Endothelial cell of umbilical vein (primary cell): ENCODE results near the gene FTSJ3. TPM values are rescaled to one million over a fixed set of nuclear protein-coding genes. Genes with fewer than 3 reads are reported as not detected.

Experiments
- BruUV-seq: library from RNA; stranded (reverse); fragments of 400-500 nt; replicated peaks from 2 replicates; lab custom pipeline; 2021; lab: Mats Ljungman, UMichigan
- CTCF ChIA-PET: fragments of 300-600, 350-600 bp; sonication (Branson Sonifier 250); formaldehyde crosslinking; loops from one replicate; lab custom pipeline; 2021; ENCODE audit warnings: antibody characterized with exemption, inconsistent platforms; lab: Charles Lee
- POLR2A ChIA-PET: fragments of 300-600, 350-600 bp; sonication (Branson Sonifier 250); formaldehyde crosslinking; loops from one replicate; lab custom pipeline; 2021; ENCODE audit warnings: antibody characterized with exemption, inconsistent platforms; lab: Charles Lee
- DNase-seq: peaks from one replicate; pipeline ENCODE4 v3.0.0-alpha.2; 2011; ENCODE audit warnings: low read depth, low spot score
- FAIRE-seq: peaks from 2 replicates; lab custom pipeline; 2011; peaks lifted over from hg19 to GRCh38; lab: Jason Lieb, UNC
- H2AFZ ChIP-seq: 2 replicates; pipeline ENCODE4 v1.6.0; 2012; ENCODE audit warnings: low read depth, low read length, control low read depth, inconsistent platforms
- H3K27ac ChIP-seq: 2 replicates; pipeline ENCODE4 v1.5.1; 2011; ENCODE audit warnings: low read depth, mild to moderate bottlenecking, control low read depth, low read length, moderate library complexity; ENCODE audit not compliant: insufficient read depth
- H3K27me3 ChIP-seq, 2 experiments: 2 replicates each; pipeline versions ENCODE4 v1.6.0 to v1.6.1; 2011; ENCODE audit warnings: low read length in 2 of 2, mixed read lengths in 1 of 2; ENCODE audit not compliant: control insufficient read depth in 2 of 2, insufficient read depth in 2 of 2
- H3K36me3 ChIP-seq, 2 experiments: 2 replicates in 1 of 2; 3 replicates in 1 of 2; pipeline ENCODE4 v1.5.1; 2011; ENCODE audit warnings: low read length in 2 of 2, mild to moderate bottlenecking in 1 of 2, moderate library complexity in 1 of 2; ENCODE audit not compliant: control insufficient read depth in 2 of 2, insufficient read depth in 2 of 2; ENCODE audit errors: extremely low read depth in 1 of 2
- H3K4me1 ChIP-seq: 3 replicates; pipeline ENCODE4 v1.5.1; 2011; ENCODE audit warnings: mild to moderate bottlenecking, low read length; ENCODE audit not compliant: control insufficient read depth, insufficient read depth; ENCODE audit errors: extremely low read depth
- H3K4me2 ChIP-seq: 2 replicates; pipeline ENCODE4 v1.6.1; 2011; ENCODE audit warnings: low read length, control low read depth, mixed read lengths; ENCODE audit not compliant: insufficient read depth
- H3K4me3 ChIP-seq, 3 experiments: fragments of 200-600 bp in 1 of 3; sonication (generic), shearing (Covaris generic) in 1 of 3; replicated peaks in 1 of 3; 2 replicates each; pipeline ENCODE4 v1.5.1; 2011 to 2016; ENCODE audit warnings: control low read depth in 3 of 3, low read length in 3 of 3, mild to moderate bottlenecking in 2 of 3, inconsistent platforms in 1 of 3, low read depth in 1 of 3, moderate library complexity in 1 of 3; ENCODE audit not compliant: insufficient read depth in 1 of 3
- H3K79me2 ChIP-seq: 2 replicates; pipeline ENCODE4 v1.6.0; 2012; ENCODE audit warnings: low read length, inconsistent platforms; ENCODE audit not compliant: control insufficient read depth, insufficient read depth
- H3K9ac ChIP-seq: replicated peaks from 2 replicates; pipeline ENCODE3; 2011; ENCODE audit warnings: low read length, control low read depth; ENCODE audit not compliant: insufficient read depth; ENCODE audit errors: extremely low read depth
- H3K9me1 ChIP-seq: replicated peaks from 3 replicates; pipeline ENCODE4 v1.6.0; 2011; ENCODE audit warnings: mild to moderate bottlenecking, low read length; ENCODE audit not compliant: control insufficient read depth, insufficient read depth; ENCODE audit errors: extremely low read depth
- H3K9me3 ChIP-seq: replicated peaks from 2 replicates; pipeline ENCODE4 v1.5.1; 2012; ENCODE audit warnings: low read length, inconsistent platforms; ENCODE audit not compliant: control insufficient read depth, insufficient read depth
- H4K20me1 ChIP-seq: replicated peaks from 2 replicates; pipeline ENCODE3; 2011; ENCODE audit warnings: mild to moderate bottlenecking, low read length; ENCODE audit not compliant: control insufficient read depth, insufficient read depth; ENCODE audit errors: extremely low read depth
- EZH2 ChIP-seq: IDR thresholded peaks from 2 replicates; pipeline ENCODE4 v1.6.1; 2012; ENCODE audit warnings: borderline replicate concordance, low read depth, mild to moderate bottlenecking, moderate library complexity, low read length, inconsistent platforms; ENCODE audit not compliant: severe bottlenecking
- FOS ChIP-seq: IDR thresholded peaks from 2 replicates; pipeline ENCODE4 v1.6.1; 2011; ENCODE audit warnings: mild to moderate bottlenecking, low read length, moderate library complexity, borderline replicate concordance; ENCODE audit not compliant: insufficient read depth
- GATA2 ChIP-seq: IDR thresholded peaks from 2 replicates; pipeline ENCODE4 v1.7.0; 2011; ENCODE audit warnings: low read depth, mild to moderate bottlenecking, moderate library complexity, mixed read lengths, low read length; ENCODE audit not compliant: insufficient read length, insufficient read depth
- JUN ChIP-seq: IDR thresholded peaks from 2 replicates; pipeline ENCODE4 v1.6.1; 2011; ENCODE audit warnings: borderline replicate concordance, low read depth; ENCODE audit not compliant: insufficient read length, insufficient read depth
- MYC ChIP-seq: IDR thresholded peaks from one replicate; pipeline ENCODE4 v1.6.1; 2011; ENCODE audit warnings: mild to moderate bottlenecking, low read depth, low read length
- POLR2A ChIP-seq: IDR thresholded peaks from 2 replicates; pipeline ENCODE4 v1.6.1; 2012; ENCODE audit warnings: low read depth, mild to moderate bottlenecking, control low read depth, low read length
- POLR2AphosphoS5 ChIP-seq: IDR thresholded peaks from 2 replicates; pipeline ENCODE4 v1.6.1; 2012; ENCODE audit warnings: low read depth, mild to moderate bottlenecking, control low read depth, low read length, moderate library complexity; ENCODE audit not compliant: insufficient read depth
- dilution Hi-C: fragments of 300-500 bp; cut with MboI; formaldehyde crosslinking; loops from one replicate; pipeline ENCODE4 v1.15.0; 2019; ENCODE audit warnings: low sequenced_read_pairs; ENCODE audit not compliant: extremely low pct_ligation_motif_present
- intact Hi-C: fragments of 100-400 bp; cut with micrococcal nuclease; formaldehyde crosslinking; loops from one replicate; pipeline ENCODE4 v1.10.0; 2022
- polyA plus RNA-seq, 4 experiments: library from polyadenylated mRNA; depleted of rRNA in 3 of 4; stranded (reverse) in 3 of 4; unstranded in 1 of 4; fragments of >200 nt; gene quantifications; 2 replicates each; pipeline versions ENCODE4 v1.2.1 to v1.2.3, GENCODE V29; 2011 to 2012; ENCODE audit warnings: missing spikeins in 1 of 4
- total RNA-seq: library from RNA; stranded (reverse); gene quantifications from 2 replicates; pipeline ENCODE4 v1.2.3, GENCODE V29; 2021
- TF ChIP-seq, protein P1 (sequence below): IDR thresholded peaks from 2 replicates; pipeline ENCODE4 v1.6.1; 2011; ENCODE audit not compliant: insufficient read depth, insufficient read length

Gene FTSJ3
- total and polyA plus RNA-seq, 2 donors (not counting 3 experiments of a cell fraction or from before 2014, with no cell fraction given): 42.1 to 60.2 TPM

DNA sequence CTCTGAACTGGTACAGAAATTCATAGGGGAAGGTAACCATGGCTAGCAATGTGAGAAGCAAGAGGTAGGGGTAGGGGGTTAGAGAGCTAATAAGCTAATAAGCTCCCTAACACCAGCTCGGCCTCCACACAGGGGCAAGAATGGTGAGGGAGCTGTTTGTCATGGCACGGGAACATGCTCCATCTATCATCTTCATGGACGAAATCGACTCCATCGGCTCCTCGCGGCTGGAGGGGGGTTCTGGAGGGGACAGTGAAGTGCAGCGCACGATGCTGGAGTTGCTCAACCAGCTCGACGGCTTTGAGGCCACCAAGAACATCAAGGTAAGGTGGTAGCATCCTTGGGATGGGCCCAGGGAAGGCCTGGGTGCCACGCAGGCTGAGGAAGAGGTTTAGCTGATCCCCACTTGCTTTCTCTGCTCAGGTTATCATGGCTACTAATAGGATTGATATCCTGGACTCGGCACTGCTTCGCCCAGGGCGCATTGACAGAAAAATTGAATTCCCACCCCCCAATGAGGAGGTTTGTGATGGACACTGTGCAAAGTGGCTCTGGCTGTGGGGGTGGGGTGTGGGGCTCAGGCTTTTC is 3.5 kb upstream of the FTSJ3 start:
- Histone ChIP-seq H3K9me3 (no peaks in the 10 kb centered on the region), H3K4me3 (no peak overlapping the region), H3K36me3 (peaks cover 29 to 58% of the 10 kb centered on the region in 2 experiments), H4K20me1 (no peaks in the 10 kb centered on the region), H3K4me2 (no peak overlapping the region), H3K9me1 (no peaks in the 10 kb centered on the region), H2AFZ (no peak overlapping the region), H3K27ac (no peak overlapping the region), H3K4me1 (peaks cover 16% of the 10 kb centered on the region), H3K79me2 (peaks cover 31% of the 10 kb centered on the region), H3K9ac (no peak overlapping the region), H3K27me3 (no peaks in the 10 kb centered on the region)
- intact Hi-C loops (no loop called here), dilution Hi-C loops (no loop called here)
- ChIA-PET POLR2A (no interaction called here), CTCF (interaction anchor here (1.6 kb wide), 1 partner anchor 28 kb away, joined by 3 read pairs; no protein-coding TSS in a partner anchor)
- TF ChIP-seq GATA2 (no peak), MYC (no peak), POLR2AphosphoS5 (no peak), EZH2 (no peak), JUN (no peak)
- TF ChIP-seq, protein P1, sequence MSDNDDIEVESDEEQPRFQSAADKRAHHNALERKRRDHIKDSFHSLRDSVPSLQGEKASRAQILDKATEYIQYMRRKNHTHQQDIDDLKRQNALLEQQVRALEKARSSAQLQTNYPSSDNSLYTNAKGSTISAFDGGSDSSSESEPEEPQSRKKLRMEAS: no peak
- BruUV-seq: no TSS peak
- DNase-seq: no peak
- FAIRE-seq: no peak

DNA sequence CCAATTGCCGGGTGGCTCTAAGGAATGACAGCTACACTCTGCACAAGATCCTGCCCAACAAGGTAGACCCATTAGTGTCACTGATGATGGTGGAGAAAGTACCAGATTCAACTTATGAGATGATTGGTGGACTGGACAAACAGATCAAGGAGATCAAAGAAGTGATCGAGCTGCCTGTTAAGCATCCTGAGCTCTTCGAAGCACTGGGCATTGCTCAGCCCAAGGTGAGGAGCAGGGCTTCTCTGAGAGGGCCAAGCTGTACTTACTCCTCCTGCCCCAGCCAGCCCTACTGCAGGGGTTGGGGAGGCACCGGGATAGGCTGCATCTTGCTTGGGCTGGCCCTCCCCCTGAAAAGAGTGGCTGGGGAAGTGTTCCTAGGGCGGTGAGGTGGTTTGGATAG is 2.8 kb upstream of the FTSJ3 start:
- intact Hi-C loops: no loop called here
- H4K20me1 ChIP-seq: no peaks in the 10 kb centered on the region

More for the DNA sequence above, 2.8 kb upstream of the FTSJ3 start:
- dilution Hi-C loops: no loop called here
- Histone ChIP-seq H3K27me3 (no peaks in the 10 kb centered on the region), H3K9me3 (no peaks in the 10 kb centered on the region), H2AFZ (no peak overlapping the region), H3K27ac (no peak overlapping the region), H3K79me2 (peaks cover 38% of the 10 kb centered on the region), H3K9me1 (no peaks in the 10 kb centered on the region), H3K4me3 (no peak overlapping the region), H3K9ac (no peak overlapping the region), H3K4me2 (no peak overlapping the region), H3K36me3 (peaks cover 27 to 54% of the 10 kb centered on the region in 2 experiments), H3K4me1 (peaks cover 23% of the 10 kb centered on the region)
- no peak for DNase-seq
- CTCF ChIA-PET: interaction anchor here (0.8 to 1.6 kb wide), 2 partner anchors 19 to 27 kb away, joined by 3 to 4 read pairs; no protein-coding TSS in a partner anchor
- TF ChIP-seq POLR2A (no peak), FOS (no peak), JUN (no peak), EZH2 (no peak), MYC (no peak), GATA2 (no peak)
- TF ChIP-seq, protein P1: no peak
- FAIRE-seq: no peak
- POLR2A ChIA-PET: no interaction called here
- no TSS peak for BruUV-seq
